HepG2 (cell line): ENCODE data around the gene MLN.

Source experiments
- KLF9 ChIP-seq: IDR thresholded peaks from 2 replicates; pipeline ENCODE4 v1.6.1; 2016; ENCODE audit warnings: low read depth
- NKX3-1 ChIP-seq: sonication (generic); formaldehyde crosslinking; IDR thresholded peaks from 2 replicates; pipeline ENCODE4 v1.5.0; 2020; ENCODE audit warnings: missing genetic modification reagents
- POLR2A ChIP-seq, 2 experiments: IDR thresholded peaks; 2 replicates each; pipeline ENCODE4 v1.6.1; 2011; ENCODE audit warnings: low read depth in 2 of 2, low read length in 2 of 2, mild to moderate bottlenecking in 1 of 2, moderate library complexity in 1 of 2; ENCODE audit not compliant: insufficient read depth in 1 of 2
- RFXAP ChIP-seq: sonication (generic); formaldehyde crosslinking; IDR thresholded peaks from 2 replicates; pipeline ENCODE4 v1.4.0; 2020; ENCODE audit warnings: missing genetic modification reagents, borderline replicate concordance
- TCF7 ChIP-seq: sonication (generic); IDR thresholded peaks from 2 replicates; pipeline ENCODE4 v1.6.1; 2016; ENCODE audit warnings: antibody characterized with exemption, low read depth
- ZNF768 ChIP-seq: sonication (generic); formaldehyde crosslinking; IDR thresholded peaks from 2 replicates; pipeline ENCODE4 v1.4.0; 2020; ENCODE audit warnings: missing genetic modification reagents
- ZNF816 ChIP-seq: sonication (generic); formaldehyde crosslinking; IDR thresholded peaks from 2 replicates; pipeline ENCODE4 v1.8.0; 2022; ENCODE audit warnings: missing genetic modification reagents, mild to moderate bottlenecking, borderline replicate concordance
- TF ChIP-seq, protein P1 (sequence below): sonication (generic); formaldehyde crosslinking; IDR thresholded peaks from 2 replicates; pipeline ENCODE4 v1.4.0; 2020; ENCODE audit warnings: low read depth, missing genetic modification reagents
- TF ChIP-seq, protein P2 (sequence below): IDR thresholded peaks from 2 replicates; pipeline ENCODE4 v1.6.1; 2016; ENCODE audit warnings: low read depth

DNA sequence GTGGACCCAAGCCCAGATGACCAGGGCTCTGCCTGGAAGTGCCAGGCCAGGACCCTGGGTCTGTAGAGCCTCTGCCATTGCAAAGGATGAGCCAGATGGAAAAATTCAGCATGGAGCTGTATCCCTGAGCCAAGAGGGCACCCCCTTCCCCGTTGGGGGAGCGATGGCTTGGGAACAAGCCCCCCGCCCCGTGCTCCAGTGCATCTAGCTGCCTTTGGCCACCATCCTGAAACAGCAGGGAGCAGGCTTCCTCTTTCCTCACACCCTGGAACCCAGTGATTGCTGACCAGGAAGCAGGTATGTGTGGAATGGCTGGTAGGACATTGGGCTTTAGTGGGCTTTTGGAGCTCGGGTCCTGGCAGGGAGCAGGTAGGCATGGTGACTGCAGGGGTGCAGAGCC is 2.2 kb downstream of the MLN start:
- TF ChIP-seq, protein P1, sequence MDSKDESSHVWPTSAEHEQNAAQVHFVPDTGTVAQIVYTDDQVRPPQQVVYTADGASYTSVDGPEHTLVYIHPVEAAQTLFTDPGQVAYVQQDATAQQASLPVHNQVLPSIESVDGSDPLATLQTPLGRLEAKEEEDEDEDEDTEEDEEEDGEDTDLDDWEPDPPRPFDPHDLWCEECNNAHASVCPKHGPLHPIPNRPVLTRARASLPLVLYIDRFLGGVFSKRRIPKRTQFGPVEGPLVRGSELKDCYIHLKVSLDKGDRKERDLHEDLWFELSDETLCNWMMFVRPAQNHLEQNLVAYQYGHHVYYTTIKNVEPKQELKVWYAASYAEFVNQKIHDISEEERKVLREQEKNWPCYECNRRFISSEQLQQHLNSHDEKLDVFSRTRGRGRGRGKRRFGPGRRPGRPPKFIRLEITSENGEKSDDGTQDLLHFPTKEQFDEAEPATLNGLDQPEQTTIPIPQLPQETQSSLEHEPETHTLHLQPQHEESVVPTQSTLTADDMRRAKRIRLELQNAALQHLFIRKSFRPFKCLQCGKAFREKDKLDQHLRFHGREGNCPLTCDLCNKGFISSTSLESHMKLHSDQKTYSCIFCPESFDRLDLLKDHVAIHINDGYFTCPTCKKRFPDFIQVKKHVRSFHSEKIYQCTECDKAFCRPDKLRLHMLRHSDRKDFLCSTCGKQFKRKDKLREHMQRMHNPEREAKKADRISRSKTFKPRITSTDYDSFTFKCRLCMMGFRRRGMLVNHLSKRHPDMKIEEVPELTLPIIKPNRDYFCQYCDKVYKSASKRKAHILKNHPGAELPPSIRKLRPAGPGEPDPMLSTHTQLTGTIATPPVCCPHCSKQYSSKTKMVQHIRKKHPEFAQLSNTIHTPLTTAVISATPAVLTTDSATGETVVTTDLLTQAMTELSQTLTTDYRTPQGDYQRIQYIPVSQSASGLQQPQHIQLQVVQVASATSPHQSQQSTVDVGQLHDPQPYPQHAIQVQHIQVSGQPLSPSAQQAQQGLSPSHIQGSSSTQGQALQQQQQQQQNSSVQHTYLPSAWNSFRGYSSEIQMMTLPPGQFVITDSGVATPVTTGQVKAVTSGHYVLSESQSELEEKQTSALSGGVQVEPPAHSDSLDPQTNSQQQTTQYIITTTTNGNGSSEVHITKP = no peak
- TF ChIP-seq RFXAP (no peak), KLF9 (no peak), POLR2A (IDR thresholded peaks at IDR 0.05; ENCODE audit: insufficient read depth in 1 of 2, low read depth in 2 of 2, low read length in 2 of 2) (no peak), NKX3-1 (no peak), ZNF816 (no peak), ZNF768 (CRISPR knock-in tag) (no peak), TCF7 (no peak)
- TF ChIP-seq, protein P2, sequence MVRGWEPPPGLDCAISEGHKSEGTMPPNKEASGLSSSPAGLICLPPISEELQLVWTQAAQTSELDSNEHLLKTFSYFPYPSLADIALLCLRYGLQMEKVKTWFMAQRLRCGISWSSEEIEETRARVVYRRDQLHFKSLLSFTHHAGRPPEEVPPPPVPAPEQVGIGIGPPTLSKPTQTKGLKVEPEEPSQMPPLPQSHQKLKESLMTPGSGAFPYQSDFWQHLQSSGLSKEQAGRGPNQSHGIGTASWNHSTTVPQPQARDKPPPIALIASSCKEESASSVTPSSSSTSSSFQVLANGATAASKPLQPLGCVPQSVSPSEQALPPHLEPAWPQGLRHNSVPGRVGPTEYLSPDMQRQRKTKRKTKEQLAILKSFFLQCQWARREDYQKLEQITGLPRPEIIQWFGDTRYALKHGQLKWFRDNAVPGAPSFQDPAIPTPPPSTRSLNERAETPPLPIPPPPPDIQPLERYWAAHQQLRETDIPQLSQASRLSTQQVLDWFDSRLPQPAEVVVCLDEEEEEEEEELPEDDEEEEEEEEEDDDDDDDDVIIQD (CRISPR knock-in tag) = no peak
